Neural crest cell (in vitro differentiated cells): Measurements from ENCODE around the gene NKPD1. TPM values are rescaled to one million over a fixed set of nuclear protein-coding genes. Genes with fewer than 3 reads are reported as not detected.
A peak's percentile ranks its signal among the peaks of the same experiment; 100 is the strongest.

ENCODE experiments used
- DNase-seq: peaks from one replicate; pipeline ENCODE4 v3.0.0; 2021; ENCODE audit warnings: low read depth, mixed read lengths, low spot score
- H3K27ac Mint-ChIP-seq: one replicate; pipeline ENCODE4 v1.8.0; 2021; ENCODE audit warnings: mild to moderate bottlenecking, mixed read lengths; ENCODE audit not compliant: unreplicated experiment
- H3K27me3 Mint-ChIP-seq: 2 replicates; pipeline ENCODE4 v1.8.0; 2021; ENCODE audit warnings: low read depth, mild to moderate bottlenecking, mixed read lengths
- H3K36me3 Mint-ChIP-seq: 2 replicates; pipeline ENCODE4 v1.8.0; 2021; ENCODE audit warnings: low read depth, mild to moderate bottlenecking, mixed read lengths
- H3K4me1 Mint-ChIP-seq: 2 replicates; pipeline ENCODE4 v1.8.0; 2021; ENCODE audit warnings: mixed read lengths
- H3K4me3 Mint-ChIP-seq: one replicate; pipeline ENCODE4 v1.8.0; 2021; ENCODE audit warnings: mild to moderate bottlenecking, mixed read lengths
- H3K9me3 Mint-ChIP-seq: 2 replicates; pipeline ENCODE4 v1.8.0; 2021; ENCODE audit warnings: mixed read lengths
- total RNA-seq: library from RNA; stranded (reverse); gene quantifications from 2 replicates; pipeline ENCODE4 v1.2.1, GENCODE V29; 2021
- TF ChIP-seq, protein P1 (sequence below): fragments of 200-600 bp; sonication (generic); conservative IDR thresholded peaks from 2 replicates; pipeline ENCODE4 v1.5.0; 2021; ENCODE audit warnings: antibody characterized with exemption, mild to moderate bottlenecking

NKPD1 gene
- total RNA-seq, 1 donor from 2014 or later, result 0.16 TPM

GRCh38 chr19:45133661-45134060 lies 27.1 kb downstream of the NKPD1 start:
- peaks cover 2% of the 10 kb centered on the region for H3K36me3 Mint-ChIP-seq
- H3K9me3 Mint-ChIP-seq, result no peaks in the 10 kb centered on the region
- peak overlapping the region; percentile 81 for H3K27ac Mint-ChIP-seq
- no peaks in the 10 kb centered on the region for H3K27me3 Mint-ChIP-seq
- peaks cover 28% of the 10 kb centered on the region for H3K4me1 Mint-ChIP-seq
- no peak overlapping the region for H3K4me3 Mint-ChIP-seq
- no peak for DNase-seq
- TF ChIP-seq, protein P1, sequence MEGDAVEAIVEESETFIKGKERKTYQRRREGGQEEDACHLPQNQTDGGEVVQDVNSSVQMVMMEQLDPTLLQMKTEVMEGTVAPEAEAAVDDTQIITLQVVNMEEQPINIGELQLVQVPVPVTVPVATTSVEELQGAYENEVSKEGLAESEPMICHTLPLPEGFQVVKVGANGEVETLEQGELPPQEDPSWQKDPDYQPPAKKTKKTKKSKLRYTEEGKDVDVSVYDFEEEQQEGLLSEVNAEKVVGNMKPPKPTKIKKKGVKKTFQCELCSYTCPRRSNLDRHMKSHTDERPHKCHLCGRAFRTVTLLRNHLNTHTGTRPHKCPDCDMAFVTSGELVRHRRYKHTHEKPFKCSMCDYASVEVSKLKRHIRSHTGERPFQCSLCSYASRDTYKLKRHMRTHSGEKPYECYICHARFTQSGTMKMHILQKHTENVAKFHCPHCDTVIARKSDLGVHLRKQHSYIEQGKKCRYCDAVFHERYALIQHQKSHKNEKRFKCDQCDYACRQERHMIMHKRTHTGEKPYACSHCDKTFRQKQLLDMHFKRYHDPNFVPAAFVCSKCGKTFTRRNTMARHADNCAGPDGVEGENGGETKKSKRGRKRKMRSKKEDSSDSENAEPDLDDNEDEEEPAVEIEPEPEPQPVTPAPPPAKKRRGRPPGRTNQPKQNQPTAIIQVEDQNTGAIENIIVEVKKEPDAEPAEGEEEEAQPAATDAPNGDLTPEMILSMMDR, result no peak

- Mint-ChIP-seq H3K27me3 (no peaks in the 10 kb centered on the region), H3K9me3 (no peaks in the 10 kb centered on the region), H3K4me1 (peaks cover 7% of the 10 kb centered on the region), H3K4me3 (no peak overlapping the region), H3K27ac (no peak overlapping the region), H3K36me3 (no peaks in the 10 kb centered on the region)
- TF ChIP-seq, protein P1, result peak; percentile 54
- no peak for DNase-seq
Observed at GRCh38 chr19:45130888-45131615, 29.7 kb downstream of the NKPD1 start.

GRCh38 chr19:45130236-45130635 lies 30.5 kb downstream of the NKPD1 start:
- Mint-ChIP-seq H3K9me3 (no peaks in the 10 kb centered on the region), H3K4me1 (peaks cover 4% of the 10 kb centered on the region), H3K27me3 (no peaks in the 10 kb centered on the region), H3K27ac (no peak overlapping the region), H3K4me3 (no peak overlapping the region), H3K36me3 (no peaks in the 10 kb centered on the region)
- TF ChIP-seq, protein P1, result no peak
- no peak for DNase-seq

GRCh38 chr19:45128806-45129205 lies 32.0 kb downstream of the NKPD1 start:
- H3K9me3 Mint-ChIP-seq, result no peaks in the 10 kb centered on the region
- peak overlapping the region; percentile 27 for H3K27ac Mint-ChIP-seq
- TF ChIP-seq, protein P1, result no peak
- H3K4me1 Mint-ChIP-seq, result no peaks in the 10 kb centered on the region
- no peak for DNase-seq
- no peaks in the 10 kb centered on the region for H3K27me3 Mint-ChIP-seq
- H3K36me3 Mint-ChIP-seq, result no peaks in the 10 kb centered on the region
- H3K4me3 Mint-ChIP-seq, result no peak overlapping the region

- Mint-ChIP-seq H3K4me3 (no peak overlapping the region), H3K4me1 (no peaks in the 10 kb centered on the region), H3K27ac (no peak overlapping the region), H3K27me3 (no peaks in the 10 kb centered on the region), H3K36me3 (no peaks in the 10 kb centered on the region), H3K9me3 (no peaks in the 10 kb centered on the region)
- no peak for DNase-seq
- TF ChIP-seq, protein P1, result no peak
Observed at GRCh38 chr19:45128146-45128545, 32.6 kb downstream of the NKPD1 start.
